ENCODE measurements around the gene SLC1A3. TPM values are rescaled to one million over a fixed set of nuclear protein-coding genes. Genes with fewer than 3 reads are reported as not detected.

Gene SLC1A3
- total RNA-seq, 1 donor from 2014 or later: 8.5 TPM

GRCh38 chr5:36681711-36682110 lies 75.3 kb downstream of the SLC1A3 start:
- Mint-ChIP-seq H3K4me3 (no peak overlapping the region), H3K27ac (no peak overlapping the region)
- no peak overlapping the region for H3K27ac ChIP-seq

GRCh38 chr5:36682499-36682898 lies 76.1 kb downstream of the SLC1A3 start:
- Mint-ChIP-seq H3K4me3 (no peak overlapping the region), H3K36me3 (peaks cover 21% of the 10 kb centered on the region), H3K27ac (no peak overlapping the region), H3K9me3 (no peaks in the 10 kb centered on the region), H3K27me3 (ENCODE audit: insufficient read depth, low read depth) (peaks cover 6% of the 10 kb centered on the region), H3K4me1 (peaks cover 2% of the 10 kb centered on the region)
- Histone ChIP-seq H3K4me2 (no peak overlapping the region), H3K27me3 (no peaks in the 10 kb centered on the region), H3K9ac (no peak overlapping the region), H3K79me2 (ENCODE audit: low read depth) (no peaks in the 10 kb centered on the region), H3K4me1 (no peaks in the 10 kb centered on the region), H4K20me1 (ENCODE audit: low read depth) (no peaks in the 10 kb centered on the region), H3K27ac (no peak overlapping the region), H2AFZ (replicated peaks) (no peak overlapping the region), H3K4me3 (no peak overlapping the region), H3F3A (ENCODE audit: low read depth) (no peaks in the 10 kb centered on the region), H3K36me3 (no peaks in the 10 kb centered on the region), H3K9me3 (ENCODE audit: low read depth) (no peaks in the 10 kb centered on the region)
- no peak for DNase-seq (ENCODE audit: low spot score)
- TF ChIP-seq EZH2phosphoT487 (IDR thresholded peaks at IDR 0.05) (no peak), EZH2 (IDR thresholded peaks at IDR 0.05) (no peak), CTCF (IDR thresholded peaks at IDR 0.05) (no peak)

More at GRCh38 chr5:36681711-36682110, 75.3 kb downstream of the SLC1A3 start:
- peaks cover 2% of the 10 kb centered on the region for H3K27me3 Mint-ChIP-seq (ENCODE audit: insufficient read depth, low read depth)
- no peaks in the 10 kb centered on the region for H3K9me3 ChIP-seq (ENCODE audit: low read depth)
- no peaks in the 10 kb centered on the region for H3K36me3 ChIP-seq
- H4K20me1 ChIP-seq (ENCODE audit: low read depth): no peaks in the 10 kb centered on the region
- H3K9me3 Mint-ChIP-seq: no peaks in the 10 kb centered on the region
- no peak for TF ChIP-seq EZH2 (IDR thresholded peaks at IDR 0.05)
- no peak for TF ChIP-seq EZH2phosphoT487 (IDR thresholded peaks at IDR 0.05)
- TF ChIP-seq CTCF (IDR thresholded peaks at IDR 0.05): no peak
- no peak for DNase-seq (ENCODE audit: low spot score)
- no peak overlapping the region for H2AFZ ChIP-seq (replicated peaks)
- no peaks in the 10 kb centered on the region for H3F3A ChIP-seq (ENCODE audit: low read depth)
- no peaks in the 10 kb centered on the region for H3K4me1 ChIP-seq
- H3K4me2 ChIP-seq: no peak overlapping the region
- no peaks in the 10 kb centered on the region for H3K79me2 ChIP-seq (ENCODE audit: low read depth)
- H3K27me3 ChIP-seq: no peaks in the 10 kb centered on the region
- no peak overlapping the region for H3K9ac ChIP-seq
- H3K36me3 Mint-ChIP-seq: peaks cover 24% of the 10 kb centered on the region
- no peak overlapping the region for H3K4me3 ChIP-seq
- H3K4me1 Mint-ChIP-seq: peaks cover 2% of the 10 kb centered on the region

GRCh38 chr5:36683821-36684434 lies 77.5 kb downstream of the SLC1A3 start:
- Histone ChIP-seq H3K4me3 (no peak overlapping the region), H3K9ac (no peak overlapping the region), H3K4me1 (no peaks in the 10 kb centered on the region), H2AFZ (replicated peaks) (no peak overlapping the region), H3K4me2 (no peak overlapping the region), H3F3A (ENCODE audit: low read depth) (no peaks in the 10 kb centered on the region), H4K20me1 (ENCODE audit: low read depth) (no peaks in the 10 kb centered on the region), H3K79me2 (ENCODE audit: low read depth) (no peaks in the 10 kb centered on the region), H3K9me3 (ENCODE audit: low read depth) (no peaks in the 10 kb centered on the region), H3K27ac (no peak overlapping the region), H3K36me3 (no peaks in the 10 kb centered on the region), H3K27me3 (no peaks in the 10 kb centered on the region)
- H3K36me3 Mint-ChIP-seq: peaks cover 18% of the 10 kb centered on the region
- peak; percentile 50 for DNase-seq (ENCODE audit: low spot score)
- TF ChIP-seq EZH2 (IDR thresholded peaks at IDR 0.05) (no peak), EZH2phosphoT487 (IDR thresholded peaks at IDR 0.05) (no peak), CTCF (IDR thresholded peaks at IDR 0.05) (no peak)
- no peak overlapping the region for H3K27ac Mint-ChIP-seq
- no peaks in the 10 kb centered on the region for H3K9me3 Mint-ChIP-seq
- no peak overlapping the region for H3K4me3 Mint-ChIP-seq
- peaks cover 9% of the 10 kb centered on the region for H3K4me1 Mint-ChIP-seq
- H3K27me3 Mint-ChIP-seq (ENCODE audit: insufficient read depth, low read depth): peaks cover 7% of the 10 kb centered on the region
